Measurements from ENCODE around the gene CCT7.
A peak's percentile ranks its signal among the peaks of the same experiment; 100 is the strongest.

Gene CCT7

GRCh38 chr2:73292906-73293533, 58.9 kb downstream of the CCT7 start:
- Histone ChIP-seq H3K9me3 (ENCODE audit: control insufficient read depth, insufficient read depth, low read depth, low read length) (no peaks in the 10 kb centered on the region), H3K27ac (ENCODE audit: extremely low read depth, low read depth, low read length) (no peak overlapping the region), H3K4me1 (ENCODE audit: control insufficient read depth, insufficient read depth, low read length) (peaks cover 4% of the 10 kb centered on the region; the same call in 1 of the 2 replicates), H3K4me3 (ENCODE audit: low read depth, low read length) (peak overlapping the region; percentile 37), H3K36me3 (ENCODE audit: control insufficient read depth in 2 of 2, insufficient read depth in 1 of 2, low read length in 2 of 2) (no peaks in the 10 kb centered on the region)
- ChIA-PET POLR2A (no interaction called here), CTCF (interaction anchor here (1.5 kb wide), 1 partner anchor 22 kb away, joined by 3 read pairs; no protein-coding TSS in a partner anchor)
- no peak for TF ChIP-seq ZNF610 (tag by site-specific recombination; IDR thresholded peaks at IDR 0.05; ENCODE audit: borderline replicate concordance)
- TF ChIP-seq SCRT2 (tag by site-specific recombination; IDR thresholded peaks at IDR 0.05) = peak; percentile 21; the same call in 1 of the 2 replicates
- no peak for TF ChIP-seq PATZ1 (tag by site-specific recombination; IDR thresholded peaks at IDR 0.05)
- TF ChIP-seq ZBTB26 (tag by site-specific recombination; optimal IDR thresholded peaks at IDR 0.05) = peak; percentile 44
- TF ChIP-seq GLIS1 (tag by site-specific recombination; IDR thresholded peaks at IDR 0.05) = no peak
- no peak for TF ChIP-seq ZNF704 (tag by site-specific recombination; IDR thresholded peaks at IDR 0.05)
- no peak for TF ChIP-seq ZNF768 (tag by site-specific recombination; IDR thresholded peaks at IDR 0.05)
- TF ChIP-seq ZNF146 (tag by site-specific recombination; IDR thresholded peaks at IDR 0.05) = no peak
- peak; percentile 25; the same call in 1 of the 2 replicates for TF ChIP-seq ZBTB20 (tag by site-specific recombination; IDR thresholded peaks at IDR 0.05)
- TF ChIP-seq ZNF555 (tag by site-specific recombination; conservative IDR thresholded peaks at IDR 0.05) = no peak
- no peak for TF ChIP-seq ZBTB11 (tag by site-specific recombination; conservative IDR thresholded peaks at IDR 0.05; ENCODE audit: low read depth)
- TF ChIP-seq SCRT1 (tag by site-specific recombination; IDR thresholded peaks at IDR 0.05; ENCODE audit: borderline replicate concordance) = no peak
- TF ChIP-seq ZNF24 (tag by site-specific recombination; IDR thresholded peaks at IDR 0.05) = no peak
- peak; percentile 56 for TF ChIP-seq GLIS2 (tag by site-specific recombination; IDR thresholded peaks at IDR 0.05)
- peak; percentile 13; the same call in 1 of the 2 replicates for TF ChIP-seq CTCF (tag by site-specific recombination; IDR thresholded peaks at IDR 0.05)
- TF ChIP-seq ZNF777 (tag by site-specific recombination; IDR thresholded peaks at IDR 0.05; ENCODE audit: borderline replicate concordance) = 0 out of 2 replicates have a peak, but pooled peaks have one; percentile 23

Data from HEK293 (cell line).